Astrocyte of the cerebellum (primary cell): ENCODE results near the gene ETNK1.
A peak's percentile ranks its signal among the peaks of the same experiment; 100 is the strongest.

Source experiments
- DNase-seq: peaks from one replicate; pipeline ENCODE4 v3.0.0-alpha.2; 2011; ENCODE audit warnings: low read depth
- H3K4me3 ChIP-seq: 2 replicates; pipeline ENCODE4 v1.5.1; 2011; ENCODE audit warnings: mild to moderate bottlenecking, low read depth, low read length, moderate library complexity
- in situ Hi-C: cut with HindIII; loops from 2 replicates; pipeline ENCODE4 v1.10.0; 2017; ENCODE audit warnings: low sequenced_read_pairs
- TF ChIP-seq, protein P1 (sequence below): IDR thresholded peaks from 2 replicates; pipeline ENCODE4 v1.5.1; 2012; ENCODE audit warnings: low read length, low read depth, moderate library complexity, mild to moderate bottlenecking; ENCODE audit errors: missing control alignments

Gene ETNK1

GRCh38 chr12:22653075-22653474, 28.1 kb downstream of the ETNK1 start:
- no peak for DNase-seq
- TF ChIP-seq, protein P1, sequence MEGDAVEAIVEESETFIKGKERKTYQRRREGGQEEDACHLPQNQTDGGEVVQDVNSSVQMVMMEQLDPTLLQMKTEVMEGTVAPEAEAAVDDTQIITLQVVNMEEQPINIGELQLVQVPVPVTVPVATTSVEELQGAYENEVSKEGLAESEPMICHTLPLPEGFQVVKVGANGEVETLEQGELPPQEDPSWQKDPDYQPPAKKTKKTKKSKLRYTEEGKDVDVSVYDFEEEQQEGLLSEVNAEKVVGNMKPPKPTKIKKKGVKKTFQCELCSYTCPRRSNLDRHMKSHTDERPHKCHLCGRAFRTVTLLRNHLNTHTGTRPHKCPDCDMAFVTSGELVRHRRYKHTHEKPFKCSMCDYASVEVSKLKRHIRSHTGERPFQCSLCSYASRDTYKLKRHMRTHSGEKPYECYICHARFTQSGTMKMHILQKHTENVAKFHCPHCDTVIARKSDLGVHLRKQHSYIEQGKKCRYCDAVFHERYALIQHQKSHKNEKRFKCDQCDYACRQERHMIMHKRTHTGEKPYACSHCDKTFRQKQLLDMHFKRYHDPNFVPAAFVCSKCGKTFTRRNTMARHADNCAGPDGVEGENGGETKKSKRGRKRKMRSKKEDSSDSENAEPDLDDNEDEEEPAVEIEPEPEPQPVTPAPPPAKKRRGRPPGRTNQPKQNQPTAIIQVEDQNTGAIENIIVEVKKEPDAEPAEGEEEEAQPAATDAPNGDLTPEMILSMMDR = no peak
- in situ Hi-C loops = no loop called here
- H3K4me3 ChIP-seq = no peak overlapping the region

- no peak for DNase-seq
- no peak overlapping the region for H3K4me3 ChIP-seq
- in situ Hi-C loops = no loop called here
- TF ChIP-seq, protein P1 = no peak
Measured at GRCh38 chr12:22653791-22654190, 28.8 kb downstream of the ETNK1 start.

DNA sequence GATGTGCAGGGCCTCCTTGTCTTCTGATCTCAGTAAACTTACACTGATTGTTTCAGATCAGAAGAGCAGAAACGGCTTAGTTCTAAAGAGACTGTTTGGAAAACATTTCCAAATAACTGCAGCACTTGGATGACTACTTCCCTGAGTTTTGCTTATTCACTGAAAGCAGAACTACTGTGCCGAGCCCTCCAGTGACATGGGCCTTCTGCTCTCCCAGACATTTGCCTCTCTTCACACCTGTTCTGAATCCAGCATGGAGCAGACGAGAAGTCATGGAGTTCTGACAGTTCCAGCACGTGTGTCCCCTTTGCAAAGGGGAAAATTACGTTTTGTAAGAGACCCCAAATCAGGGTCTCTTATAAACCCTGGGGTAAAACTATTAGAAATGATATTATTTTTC, 31.4 kb downstream of the ETNK1 start:
- no peak overlapping the region for H3K4me3 ChIP-seq
- no peak for DNase-seq
- TF ChIP-seq, protein P1 = no peak
- in situ Hi-C loops = no loop called here

GRCh38 chr12:22656831-22657230, 31.9 kb downstream of the ETNK1 start:
- TF ChIP-seq, protein P1 = no peak
- no peak overlapping the region for H3K4me3 ChIP-seq
- DNase-seq = no peak
- in situ Hi-C loops = no loop called here

DNA sequence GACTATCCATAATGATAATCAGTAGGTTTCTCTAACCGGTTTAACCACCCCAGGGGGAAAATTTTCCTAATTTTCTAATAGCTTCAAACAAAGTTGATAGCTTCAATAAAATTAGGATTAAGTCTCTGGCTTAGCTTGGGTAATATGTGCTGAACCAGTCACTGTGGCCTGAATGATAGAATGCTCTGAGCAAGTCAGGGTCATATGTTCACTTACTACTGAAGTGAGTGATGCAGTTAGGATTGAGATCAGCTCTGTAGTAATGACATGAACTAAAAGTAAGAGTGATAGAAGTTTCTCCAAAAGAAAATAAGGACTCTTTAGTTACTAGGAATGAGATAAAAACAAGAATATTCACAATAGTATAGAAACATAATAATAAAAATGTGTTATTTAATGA, 32.6 kb downstream of the ETNK1 start:
- TF ChIP-seq, protein P1 = no peak
- in situ Hi-C loops = no loop called here
- no peak for DNase-seq
- no peak overlapping the region for H3K4me3 ChIP-seq

GRCh38 chr12:22658214-22658613, 33.2 kb downstream of the ETNK1 start:
- in situ Hi-C loops = no loop called here
- DNase-seq = peak; percentile 74
- no peak overlapping the region for H3K4me3 ChIP-seq
- TF ChIP-seq, protein P1 = no peak

DNA sequence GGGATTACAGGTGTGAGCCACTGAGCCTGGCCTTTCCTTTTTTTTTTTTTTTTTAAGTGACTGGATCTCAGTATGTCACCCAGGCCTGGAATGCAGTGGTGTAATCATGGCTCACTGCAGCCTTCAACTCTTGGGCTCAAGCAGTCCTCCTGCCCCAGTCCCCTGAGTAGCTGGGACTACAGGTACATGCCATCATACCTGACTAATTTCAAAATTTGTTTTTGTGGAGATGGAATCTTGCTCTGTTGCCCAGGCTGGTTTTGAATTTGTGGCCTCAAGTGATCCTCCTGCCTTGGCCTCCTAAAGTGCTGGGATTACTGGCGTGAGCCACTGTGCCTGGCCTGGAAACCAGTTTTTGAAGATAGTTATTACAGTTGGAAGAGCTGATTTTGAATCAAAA, 37.4 kb downstream of the ETNK1 start:
- DNase-seq = no peak
- TF ChIP-seq, protein P1 = no peak
- H3K4me3 ChIP-seq = no peak overlapping the region
- in situ Hi-C loops = no loop called here
